Karpas-422 (cell line): ENCODE measurements around the gene YIF1B. TPM values are rescaled to one million over a fixed set of nuclear protein-coding genes. Genes with fewer than 3 reads are reported as not detected.

Experiments used
- DNase-seq: peaks from one replicate; pipeline ENCODE4 v3.0.0-alpha.2; 2015
- H2AFZ ChIP-seq: fragments of 200-600 bp; sonication (generic); 2 replicates; pipeline ENCODE4 v1.6.1; 2014; ENCODE audit warnings: antibody characterized with exemption, low read length, mixed read lengths
- H3K27ac ChIP-seq: fragments of 200-600 bp; sonication (generic); 2 replicates; pipeline ENCODE4 v1.5.1; 2014; ENCODE audit warnings: mild to moderate bottlenecking, low read length, moderate library complexity
- H3K27me3 ChIP-seq: fragments of 200-600 bp; sonication (generic); 2 replicates; pipeline ENCODE4 v1.6.1; 2014; ENCODE audit warnings: low read length, mixed read lengths
- H3K36me3 ChIP-seq: fragments of 200-600 bp; sonication (generic); 2 replicates; pipeline ENCODE4 v1.6.1; 2014; ENCODE audit warnings: low read length, mixed read lengths; ENCODE audit not compliant: insufficient read depth
- H3K4me1 ChIP-seq: fragments of 200-600 bp; sonication (generic); 2 replicates; pipeline ENCODE4 v1.6.1; 2014; ENCODE audit warnings: mild to moderate bottlenecking, low read length, mixed read lengths
- H3K4me2 ChIP-seq: fragments of 200-600 bp; sonication (generic); 2 replicates; pipeline ENCODE4 v1.6.1; 2014; ENCODE audit warnings: low read length, low read depth, mild to moderate bottlenecking; ENCODE audit not compliant: poor library complexity, severe bottlenecking
- H3K4me3 ChIP-seq: fragments of 200-600 bp; sonication (generic); 2 replicates; pipeline ENCODE4 v1.5.1; 2014; ENCODE audit warnings: mild to moderate bottlenecking, antibody characterized with exemption, low read length, mixed read lengths
- H3K79me2 ChIP-seq: fragments of 200-600 bp; sonication (generic); 2 replicates; pipeline ENCODE4 v1.6.1; 2014; ENCODE audit warnings: mild to moderate bottlenecking, low read length, mixed read lengths
- H3K9ac ChIP-seq: fragments of 200-600 bp; sonication (generic); 2 replicates; pipeline ENCODE4 v1.6.0; 2014; ENCODE audit warnings: low read length
- H3K9me2 ChIP-seq: fragments of 200-600 bp; sonication (generic), shearing (Covaris generic); replicated peaks from 2 replicates; pipeline ENCODE4 v1.6.0; 2014; ENCODE audit warnings: mild to moderate bottlenecking, low read length, moderate library complexity; ENCODE audit not compliant: insufficient read depth
- H3K9me3 ChIP-seq: fragments of 300-700, 200-600 bp; sonication (generic); 2 replicates; pipeline ENCODE4 v1.6.1; 2014; ENCODE audit warnings: low read length, mixed read lengths
- H4K20me1 ChIP-seq: fragments of 200-600 bp; sonication (generic); 2 replicates; pipeline ENCODE4 v1.6.1; 2014; ENCODE audit warnings: mild to moderate bottlenecking, antibody characterized with exemption, low read length, low read depth; ENCODE audit not compliant: insufficient read depth
- total RNA-seq: library from RNA; depleted of rRNA; stranded (reverse); fragments of >200 nt; shearing (Covaris generic); gene quantifications from 2 replicates; pipeline ENCODE4 v1.2.3, GENCODE V29; 2014; ENCODE audit warnings: low replicate concordance

YIF1B gene
- total RNA-seq, 1 experiment from 2014 or later = 31.0 TPM

DNA sequence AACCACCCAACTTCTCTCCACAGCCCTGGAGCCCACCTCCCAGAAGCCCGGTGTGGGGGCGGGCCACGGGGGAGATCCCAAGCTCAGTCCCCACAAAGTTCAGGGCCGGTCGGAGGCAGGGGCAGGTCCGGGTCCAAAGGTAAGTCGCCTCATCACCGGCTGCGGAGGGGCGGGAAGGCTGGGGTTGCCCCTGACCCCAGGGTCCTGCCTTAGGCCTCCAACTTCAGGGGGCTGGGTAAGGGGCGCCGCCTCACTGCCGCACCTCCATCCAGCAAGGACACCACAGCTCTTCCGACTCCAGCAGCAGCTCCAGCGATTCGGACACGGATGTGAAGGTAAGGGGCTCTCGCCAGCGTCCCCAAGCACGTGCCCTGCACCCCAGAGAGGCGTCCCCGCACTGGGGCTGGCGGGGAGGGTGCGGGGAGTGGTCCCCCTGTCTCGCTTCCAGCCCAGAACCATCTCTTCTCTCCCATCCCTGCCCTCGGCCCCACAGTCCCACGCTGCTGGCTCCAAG, 11.3 kb downstream of the YIF1B start:
- no peak overlapping the region for H3K4me3 ChIP-seq
- H3K9me2 ChIP-seq = no peaks in the 10 kb centered on the region
- H3K27ac ChIP-seq = no peak overlapping the region
- H3K79me2 ChIP-seq = no peaks in the 10 kb centered on the region
- H3K27me3 ChIP-seq = no peaks in the 10 kb centered on the region
- no peaks in the 10 kb centered on the region for H3K9me3 ChIP-seq
- H3K9ac ChIP-seq = no peak overlapping the region
- DNase-seq = no peak
- H2AFZ ChIP-seq = no peak overlapping the region
- H4K20me1 ChIP-seq = no peaks in the 10 kb centered on the region
- no peaks in the 10 kb centered on the region for H3K4me1 ChIP-seq
- H3K4me2 ChIP-seq = no peak overlapping the region
- H3K36me3 ChIP-seq = no peaks in the 10 kb centered on the region

- Histone ChIP-seq H3K27me3 (no peaks in the 10 kb centered on the region), H3K4me1 (no peaks in the 10 kb centered on the region), H3K9me3 (no peaks in the 10 kb centered on the region), H3K27ac (no peak within 1 kb of the TSS), H3K79me2 (no peaks in the 10 kb centered on the region), H3K4me3 (no peak within 1 kb of the TSS), H3K9me2 (no peaks in the 10 kb centered on the region), H3K36me3 (no peaks in the 10 kb centered on the region), H4K20me1 (no peaks in the 10 kb centered on the region), H3K4me2 (no peak within 1 kb of the TSS), H2AFZ (no peak within 1 kb of the TSS), H3K9ac (no peak within 1 kb of the TSS)
- DNase-seq = no peak
Observed at GRCh38 chr19:38303517-38304351, 12.0 kb downstream of the YIF1B start, which contains the start of gene C19orf33. Gene C19orf33 (plus strand): TSS chr19:38304251. CDS start chr19:38304262, 11 bp downstream.

GRCh38 chr19:38298821-38299680, 16.7 kb downstream of the YIF1B start:
- Histone ChIP-seq H3K9ac (no peak overlapping the region), H3K9me3 (no peaks in the 10 kb centered on the region), H3K4me3 (no peak overlapping the region), H3K4me2 (no peak overlapping the region), H3K4me1 (no peaks in the 10 kb centered on the region), H3K9me2 (no peaks in the 10 kb centered on the region), H3K79me2 (no peaks in the 10 kb centered on the region), H3K27ac (no peak overlapping the region), H4K20me1 (no peaks in the 10 kb centered on the region), H3K36me3 (no peaks in the 10 kb centered on the region), H3K27me3 (no peaks in the 10 kb centered on the region), H2AFZ (no peak overlapping the region)
- DNase-seq = no peak

GRCh38 chr19:38294090-38294489, 21.7 kb downstream of the YIF1B start:
- no peaks in the 10 kb centered on the region for H3K9me2 ChIP-seq
- H2AFZ ChIP-seq = no peak overlapping the region
- no peaks in the 10 kb centered on the region for H3K36me3 ChIP-seq
- no peaks in the 10 kb centered on the region for H3K27me3 ChIP-seq
- no peak overlapping the region for H3K4me2 ChIP-seq
- H3K27ac ChIP-seq = no peak overlapping the region
- no peaks in the 10 kb centered on the region for H3K79me2 ChIP-seq
- H3K4me1 ChIP-seq = no peaks in the 10 kb centered on the region
- DNase-seq = no peak
- no peaks in the 10 kb centered on the region for H4K20me1 ChIP-seq
- no peak overlapping the region for H3K4me3 ChIP-seq
- H3K9ac ChIP-seq = no peak overlapping the region
- no peaks in the 10 kb centered on the region for H3K9me3 ChIP-seq

- no peak overlapping the region for H3K4me2 ChIP-seq
- H3K27ac ChIP-seq = no peak overlapping the region
- H3K36me3 ChIP-seq = no peaks in the 10 kb centered on the region
- no peaks in the 10 kb centered on the region for H3K4me1 ChIP-seq
- H3K9ac ChIP-seq = no peak overlapping the region
- H3K4me3 ChIP-seq = no peak overlapping the region
- H4K20me1 ChIP-seq = no peaks in the 10 kb centered on the region
- no peak overlapping the region for H2AFZ ChIP-seq
- H3K9me3 ChIP-seq = no peaks in the 10 kb centered on the region
- DNase-seq = no peak
- no peaks in the 10 kb centered on the region for H3K79me2 ChIP-seq
- no peaks in the 10 kb centered on the region for H3K27me3 ChIP-seq
- no peaks in the 10 kb centered on the region for H3K9me2 ChIP-seq
Observed at GRCh38 chr19:38293281-38293680, 22.5 kb downstream of the YIF1B start.

DNA sequence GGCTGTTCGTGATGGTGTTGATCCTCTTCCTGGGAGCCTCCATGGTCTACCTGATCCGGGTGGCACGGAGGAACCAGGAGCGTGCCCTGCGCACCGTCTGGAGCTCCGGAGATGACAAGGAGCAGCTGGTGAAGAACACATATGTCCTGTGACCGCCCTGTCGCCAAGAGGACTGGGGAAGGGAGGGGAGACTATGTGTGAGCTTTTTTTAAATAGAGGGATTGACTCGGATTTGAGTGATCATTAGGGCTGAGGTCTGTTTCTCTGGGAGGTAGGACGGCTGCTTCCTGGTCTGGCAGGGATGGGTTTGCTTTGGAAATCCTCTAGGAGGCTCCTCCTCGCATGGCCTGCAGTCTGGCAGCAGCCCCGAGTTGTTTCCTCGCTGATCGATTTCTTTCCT, 23.9 kb downstream of the YIF1B start:
- Histone ChIP-seq H3K36me3 (no peaks in the 10 kb centered on the region), H3K9me3 (no peaks in the 10 kb centered on the region), H2AFZ (no peak overlapping the region), H4K20me1 (no peaks in the 10 kb centered on the region), H3K27me3 (no peaks in the 10 kb centered on the region), H3K4me2 (no peak overlapping the region), H3K9ac (no peak overlapping the region), H3K4me3 (no peak overlapping the region), H3K9me2 (no peaks in the 10 kb centered on the region), H3K27ac (no peak overlapping the region), H3K79me2 (no peaks in the 10 kb centered on the region), H3K4me1 (no peaks in the 10 kb centered on the region)
- DNase-seq = no peak

- Histone ChIP-seq H2AFZ (no peak overlapping the region), H3K9me2 (no peaks in the 10 kb centered on the region), H3K4me1 (no peaks in the 10 kb centered on the region), H3K4me2 (no peak overlapping the region), H3K27ac (no peak overlapping the region), H3K4me3 (no peak overlapping the region), H3K36me3 (no peaks in the 10 kb centered on the region), H4K20me1 (no peaks in the 10 kb centered on the region), H3K9me3 (no peaks in the 10 kb centered on the region), H3K27me3 (no peaks in the 10 kb centered on the region), H3K9ac (no peak overlapping the region), H3K79me2 (no peaks in the 10 kb centered on the region)
- DNase-seq = no peak
Observed at GRCh38 chr19:38290631-38291147, 25.1 kb downstream of the YIF1B start.

DNA sequence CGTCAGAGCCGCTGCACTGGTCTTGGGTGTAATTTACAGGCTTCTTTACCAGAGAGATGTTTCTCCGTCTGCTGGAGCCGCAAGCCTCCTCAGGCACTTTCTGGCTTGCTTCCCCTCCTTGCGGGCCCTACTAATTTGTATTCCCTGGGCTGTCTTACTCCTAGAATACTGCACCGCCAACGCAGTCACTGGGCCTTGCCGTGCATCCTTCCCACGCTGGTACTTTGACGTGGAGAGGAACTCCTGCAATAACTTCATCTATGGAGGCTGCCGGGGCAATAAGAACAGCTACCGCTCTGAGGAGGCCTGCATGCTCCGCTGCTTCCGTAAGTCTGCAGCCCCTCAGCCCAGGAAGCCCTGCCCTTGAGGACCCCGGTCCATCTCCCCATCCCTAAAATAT, 25.8 kb downstream of the YIF1B start:
- no peaks in the 10 kb centered on the region for H3K9me2 ChIP-seq
- H4K20me1 ChIP-seq = no peaks in the 10 kb centered on the region
- no peaks in the 10 kb centered on the region for H3K36me3 ChIP-seq
- H3K4me1 ChIP-seq = no peaks in the 10 kb centered on the region
- H3K4me2 ChIP-seq = no peak overlapping the region
- no peak for DNase-seq
- H3K27me3 ChIP-seq = no peaks in the 10 kb centered on the region
- no peak overlapping the region for H3K9ac ChIP-seq
- no peak overlapping the region for H3K4me3 ChIP-seq
- H3K27ac ChIP-seq = no peak overlapping the region
- no peaks in the 10 kb centered on the region for H3K79me2 ChIP-seq
- no peak overlapping the region for H2AFZ ChIP-seq
- no peaks in the 10 kb centered on the region for H3K9me3 ChIP-seq
